Mesenchymal stem cell (in vitro differentiated cells and primary cell): ENCODE data around the gene CEP192.

Source experiments
- DNase-seq: peaks from one replicate; pipeline ENCODE4 v3.0.0-alpha.2; 2013
- H2AFZ ChIP-seq: one replicate; pipeline ENCODE4 v1.6.1; 2013; ENCODE audit warnings: low read depth, mild to moderate bottlenecking, control low read depth, inconsistent platforms, low read length, moderate library complexity
- H2AK5ac ChIP-seq: 2 replicates; pipeline ENCODE4 v1.6.1; 2013; ENCODE audit warnings: low read length, moderate library complexity, mild to moderate bottlenecking, inconsistent platforms; ENCODE audit not compliant: severe bottlenecking
- H2BK120ac ChIP-seq: one replicate; pipeline ENCODE4 v1.6.1; 2013; ENCODE audit warnings: low read depth, mild to moderate bottlenecking, inconsistent platforms, low read length, moderate library complexity
- H2BK12ac ChIP-seq, 2 experiments: one replicate each; pipeline ENCODE4 v1.6.1; 2013; ENCODE audit warnings: inconsistent platforms in 2 of 2, low read length in 2 of 2, mild to moderate bottlenecking in 2 of 2, moderate library complexity in 2 of 2, control low read depth in 1 of 2
- H2BK15ac ChIP-seq: one replicate; pipeline ENCODE4 v1.6.1; 2013; ENCODE audit warnings: mild to moderate bottlenecking, low read depth, inconsistent platforms; ENCODE audit not compliant: poor library complexity, severe bottlenecking
- H2BK5ac ChIP-seq: 2 replicates; pipeline ENCODE4 v1.6.1; 2013; ENCODE audit warnings: low read depth, mild to moderate bottlenecking, low read length, control low read depth, inconsistent platforms; ENCODE audit not compliant: poor library complexity, severe bottlenecking
- H3K14ac ChIP-seq, 2 experiments: one replicate each; pipeline ENCODE4 v1.6.1; 2013; ENCODE audit warnings: inconsistent platforms in 2 of 2, low read length in 2 of 2, control low read depth in 1 of 2, mild to moderate bottlenecking in 1 of 2, moderate library complexity in 1 of 2
- H3K18ac ChIP-seq, 2 experiments: one replicate each; pipeline ENCODE4 v1.6.1; 2013; ENCODE audit warnings: inconsistent platforms in 2 of 2, low read length in 2 of 2, control low read depth in 1 of 2, low read depth in 1 of 2, mild to moderate bottlenecking in 1 of 2
- H3K23ac ChIP-seq, 2 experiments: one replicate each; pipeline ENCODE4 v1.6.1; 2013; ENCODE audit warnings: inconsistent platforms in 2 of 2, low read length in 2 of 2, mild to moderate bottlenecking in 2 of 2, moderate library complexity in 2 of 2, control low read depth in 1 of 2
- H3K27ac ChIP-seq: 2 replicates; pipeline ENCODE4 v1.5.1; 2013; ENCODE audit warnings: mild to moderate bottlenecking, moderate library complexity, low read length, control low read depth, inconsistent platforms; ENCODE audit not compliant: poor library complexity, severe bottlenecking
- H3K27me3 ChIP-seq, 2 experiments: 2 replicates each; pipeline versions ENCODE4 v1.6.1 to v1.7.0; 2013; ENCODE audit warnings: low read length in 2 of 2, mild to moderate bottlenecking in 2 of 2, moderate library complexity in 2 of 2, control low read depth in 1 of 2, inconsistent platforms in 1 of 2; ENCODE audit not compliant: control insufficient read depth in 1 of 2, insufficient read depth in 1 of 2
- H3K36me3 ChIP-seq, 2 experiments: 2 replicates each; pipeline versions ENCODE4 v1.6.1 to v1.7.0; 2013; ENCODE audit warnings: low read length in 2 of 2, control low read depth in 1 of 2, inconsistent platforms in 1 of 2, low read depth in 1 of 2, mild to moderate bottlenecking in 1 of 2; ENCODE audit not compliant: insufficient read depth in 2 of 2, control insufficient read depth in 1 of 2
- H3K4ac ChIP-seq, 2 experiments: one replicate each; pipeline ENCODE4 v1.6.1; 2013; ENCODE audit warnings: inconsistent platforms in 2 of 2, low read length in 2 of 2, mild to moderate bottlenecking in 2 of 2, moderate library complexity in 2 of 2, control low read depth in 1 of 2, low read depth in 1 of 2
- H3K4me1 ChIP-seq: 2 replicates; pipeline ENCODE4 v1.6.1; 2013; ENCODE audit warnings: low read depth, low read length, control low read depth; ENCODE audit not compliant: control insufficient read depth, insufficient read depth
- H3K4me2 ChIP-seq: 2 replicates; pipeline ENCODE4 v1.6.1; 2013; ENCODE audit warnings: low read length, mild to moderate bottlenecking, inconsistent platforms; ENCODE audit not compliant: poor library complexity, severe bottlenecking
- H3K4me3 ChIP-seq, 2 experiments: 2 replicates each; pipeline versions ENCODE4 v1.5.1 to v1.7.0; 2013; ENCODE audit warnings: low read length in 2 of 2, mild to moderate bottlenecking in 2 of 2, control low read depth in 1 of 2, low read depth in 1 of 2; ENCODE audit not compliant: insufficient read depth in 1 of 2
- H3K79me1 ChIP-seq: replicated peaks from 2 replicates; pipeline ENCODE4 v1.6.1; 2013; ENCODE audit warnings: mild to moderate bottlenecking, control low read depth, low read length, inconsistent platforms; ENCODE audit not compliant: poor library complexity, severe bottlenecking
- H3K9ac ChIP-seq: 2 replicates; pipeline ENCODE4 v1.7.0; 2013; ENCODE audit warnings: mild to moderate bottlenecking, low read length, moderate library complexity
- H3K9me3 ChIP-seq: 2 replicates; pipeline ENCODE4 v1.7.0; 2013; ENCODE audit warnings: mild to moderate bottlenecking, low read length; ENCODE audit not compliant: control insufficient read depth
- H4K8ac ChIP-seq: one replicate; pipeline ENCODE4 v1.6.1; 2013; ENCODE audit warnings: inconsistent platforms, mild to moderate bottlenecking, low read length, moderate library complexity
- H4K91ac ChIP-seq: one replicate; pipeline ENCODE4 v1.6.1; 2013; ENCODE audit warnings: mild to moderate bottlenecking, low read length, inconsistent platforms
- WGBS: methylation state at CpG from one replicate; pipeline ENCODE4 v1.1.7; 2013; ENCODE audit warnings: mixed read lengths; 5-methylcytosine and 5-hydroxymethylcytosine counted together

CEP192 gene

GRCh38 chr18:13112982-13113381, 121.8 kb downstream of the CEP192 start:
- 39% methylated on average over 6 of the region's 8 CpGs for WGBS
- Histone ChIP-seq H3K9ac (no peak overlapping the region), H3K36me3 (peaks cover 22 to 70% of the 10 kb centered on the region in 2 experiments), H4K8ac (no peak overlapping the region), H3K4ac (no peak overlapping the region), H3K4me3 (no peak overlapping the region), H2BK5ac (no peak overlapping the region), H2BK15ac (no peak overlapping the region), H3K4me2 (no peak overlapping the region), H2BK120ac (no peak overlapping the region), H2BK12ac (no peak overlapping the region), H3K4me1 (peaks cover 2% of the 10 kb centered on the region), H3K79me1 (peaks cover 6% of the 10 kb centered on the region), H3K9me3 (no peaks in the 10 kb centered on the region), H3K18ac (no peak overlapping the region), H2AFZ (no peak overlapping the region), H3K27ac (no peak overlapping the region), H4K91ac (no peak overlapping the region), H3K23ac (no peak overlapping the region), H3K27me3 (no peaks in the 10 kb centered on the region), H3K14ac (no peak overlapping the region), H2AK5ac (no peak overlapping the region)
- peak; percentile 50 for DNase-seq

DNA sequence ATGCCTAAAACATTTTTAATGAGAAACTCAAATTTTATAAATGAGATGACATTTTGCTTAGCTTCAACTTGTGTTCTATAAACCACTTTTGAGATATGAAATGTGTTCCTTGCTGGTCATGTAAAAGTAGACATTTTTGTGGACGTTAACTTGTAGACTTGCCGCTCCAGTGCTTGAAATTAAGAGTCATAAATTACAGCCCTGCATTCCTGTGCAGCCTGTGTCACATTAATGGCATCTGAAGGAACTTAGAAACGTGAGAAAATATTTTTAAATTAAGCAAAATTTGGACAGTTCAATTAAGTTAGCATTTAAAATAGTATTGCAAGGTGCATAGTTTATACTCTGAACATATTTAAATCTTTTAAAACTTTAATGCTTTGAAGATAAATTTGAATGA, 129.1 kb downstream of the CEP192 start:
- H3K4ac ChIP-seq = no peak overlapping the region
- H2BK120ac ChIP-seq = no peak overlapping the region
- H3K27me3 ChIP-seq = no peaks in the 10 kb centered on the region

GRCh38 chr18:13120983-13121441, 129.8 kb downstream of the CEP192 start:
- H2BK5ac ChIP-seq = no peak overlapping the region
- peaks cover 12 to 42% of the 10 kb centered on the region in 2 experiments for H3K36me3 ChIP-seq
- no peak overlapping the region for H3K18ac ChIP-seq
- H3K23ac ChIP-seq = no peak overlapping the region
- H3K9ac ChIP-seq = peak overlapping the region; percentile 65
- H3K14ac ChIP-seq = no peak overlapping the region
- WGBS = 70% methylated on average over 4 of the region's 4 CpGs
- no peak overlapping the region for H3K4me2 ChIP-seq
- no peak overlapping the region for H4K8ac ChIP-seq
- no peak overlapping the region for H4K91ac ChIP-seq
- peaks cover 4% of the 10 kb centered on the region for H3K79me1 ChIP-seq
- H2BK12ac ChIP-seq = no peak overlapping the region
- H3K27me3 ChIP-seq = no peaks in the 10 kb centered on the region
- no peak overlapping the region for H2BK120ac ChIP-seq
- H3K4ac ChIP-seq = no peak overlapping the region
- no peaks in the 10 kb centered on the region for H3K9me3 ChIP-seq
- peaks cover 2% of the 10 kb centered on the region for H3K4me1 ChIP-seq
- no peak overlapping the region for H2AFZ ChIP-seq
- DNase-seq = peak; percentile 62
- H2AK5ac ChIP-seq = no peak overlapping the region
- no peak overlapping the region for H2BK15ac ChIP-seq
- peak overlapping the region; percentile 84 for H3K27ac ChIP-seq
- H3K4me3 ChIP-seq = no peak overlapping the region

More for the DNA sequence above, 129.1 kb downstream of the CEP192 start:
- peaks cover 2% of the 10 kb centered on the region for H3K4me1 ChIP-seq
- no peak overlapping the region for H2BK5ac ChIP-seq
- no peak overlapping the region for H2AFZ ChIP-seq
- H3K23ac ChIP-seq = no peak overlapping the region
- H2BK15ac ChIP-seq = no peak overlapping the region
- no peak overlapping the region for H3K14ac ChIP-seq
- H4K91ac ChIP-seq = no peak overlapping the region
- H4K8ac ChIP-seq = no peak overlapping the region
- no peak overlapping the region for H2AK5ac ChIP-seq
- H3K36me3 ChIP-seq = peaks cover 20 to 49% of the 10 kb centered on the region in 2 experiments
- H3K79me1 ChIP-seq = peaks cover 7% of the 10 kb centered on the region
- no peak overlapping the region for H2BK12ac ChIP-seq
- no peak overlapping the region for H3K4me3 ChIP-seq
- H3K9me3 ChIP-seq = no peaks in the 10 kb centered on the region
- H3K27ac ChIP-seq = no peak overlapping the region
- peak; percentile 12 for DNase-seq
- no peak overlapping the region for H3K18ac ChIP-seq
- H3K9ac ChIP-seq = no peak overlapping the region
- no peak overlapping the region for H3K4me2 ChIP-seq
- 20% methylated on average over 2 of the region's 3 CpGs for whole genome bisulfite sequencing

DNA sequence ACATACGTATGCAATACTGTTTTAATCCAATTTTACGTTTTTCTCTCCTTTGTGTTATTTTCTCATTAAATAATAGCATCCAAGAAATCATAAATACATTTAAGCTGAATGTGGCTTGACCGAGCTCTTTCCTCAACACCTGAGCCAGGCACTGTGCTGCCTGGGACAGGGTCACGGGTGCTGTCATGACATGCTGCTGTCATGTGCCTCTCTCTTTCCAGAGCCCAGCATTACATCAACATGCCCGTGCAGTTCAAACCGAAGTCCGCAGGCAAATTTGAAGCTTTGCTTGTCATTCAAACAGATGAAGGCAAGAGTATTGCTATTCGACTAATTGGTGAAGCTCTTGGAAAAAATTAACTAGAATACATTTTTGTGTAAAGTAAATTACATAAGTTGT, 133.2 kb downstream of the CEP192 start:
- Histone ChIP-seq H3K14ac (no peak overlapping the region), H3K27me3 (no peaks in the 10 kb centered on the region), H4K8ac (no peak overlapping the region), H2BK5ac (no peak overlapping the region), H3K4me2 (no peak overlapping the region), H2AK5ac (no peak overlapping the region), H3K23ac (no peak overlapping the region), H2BK120ac (no peak overlapping the region), H3K18ac (no peak overlapping the region), H3K9ac (no peak overlapping the region), H3K4me1 (peaks cover 2% of the 10 kb centered on the region), H3K4ac (no peak overlapping the region), H3K36me3 (peaks cover 22 to 31% of the 10 kb centered on the region in 2 experiments), H3K9me3 (no peaks in the 10 kb centered on the region), H3K27ac (no peak overlapping the region), H2BK15ac (no peak overlapping the region), H3K4me3 (no peak overlapping the region), H4K91ac (no peak overlapping the region), H2BK12ac (no peak overlapping the region), H3K79me1 (peaks cover 4% of the 10 kb centered on the region), H2AFZ (no peak overlapping the region)
- DNase-seq = no peak
- WGBS = 97% methylated on average over 7 of the region's 8 CpGs
